NK-92 (cell line): ENCODE measurements around the gene MOB1A.
"Not testable (repeated sequence)": the region's sequence is repeated elsewhere in the genome, so short reads cannot be mapped to it uniquely, and the experiment has no call there.

Experiments
- DNase-seq: peaks from one replicate; lab custom pipeline; 2025; ENCODE audit not compliant: unreplicated experiment; lab: John Stamatoyannopoulos, UW

The MOB1A gene

DNA sequence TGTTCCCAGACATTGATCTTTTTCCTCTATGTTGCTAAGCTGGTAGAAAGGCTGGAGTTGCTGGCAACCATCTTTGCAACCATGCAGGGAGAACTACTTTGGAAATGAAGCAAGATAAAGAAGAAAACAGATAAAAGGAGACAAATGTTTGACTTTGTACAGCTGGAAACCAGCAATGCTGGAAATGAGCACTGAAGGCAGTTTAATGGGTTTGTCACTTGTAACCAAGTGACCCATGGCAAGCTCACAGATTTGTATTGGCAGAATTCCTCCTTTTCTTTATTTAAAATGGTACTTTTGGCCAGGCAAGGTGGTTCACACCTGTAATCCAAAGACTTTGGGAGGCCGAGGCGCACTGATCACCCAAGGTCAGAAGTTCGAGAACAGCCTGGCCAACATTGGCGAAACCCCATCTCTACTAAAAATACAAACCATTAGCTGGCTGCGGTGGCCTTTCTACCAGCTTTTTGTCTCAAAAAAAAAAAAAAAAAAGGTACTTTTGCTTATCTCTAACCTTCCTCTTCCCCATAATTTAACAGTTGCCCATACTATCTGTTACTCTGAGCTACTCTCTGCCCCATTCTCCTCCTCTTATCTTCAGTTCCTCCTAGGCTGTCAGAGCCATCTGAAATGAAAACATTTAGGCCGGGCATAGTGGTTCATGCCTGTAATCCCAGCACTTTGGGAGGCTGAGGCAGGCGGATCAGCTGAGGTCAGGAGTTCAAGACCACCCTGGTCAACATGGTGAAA lies 28.9 kb downstream of the MOB1A start:
- no peak for DNase-seq

DNA sequence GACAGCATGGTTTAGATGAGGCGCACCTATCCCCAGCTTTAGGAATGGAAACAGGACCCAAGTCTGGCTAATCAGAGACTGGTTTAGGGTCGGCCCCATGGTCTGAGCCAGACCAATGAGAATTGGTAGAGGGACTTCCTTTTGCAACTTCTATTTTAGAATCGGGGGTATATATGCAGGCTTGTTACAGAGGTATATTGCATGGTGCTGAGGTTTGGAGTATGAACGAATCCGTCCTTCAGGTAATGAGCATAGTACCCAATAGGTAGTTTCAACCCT lies 29.5 kb downstream of the MOB1A start:
- DNase-seq = no peak

GRCh38 chr2:74148457-74149246 lies 30.0 kb downstream of the MOB1A start:
- DNase-seq = no peak

GRCh38 chr2:74147727-74148456 lies 30.8 kb downstream of the MOB1A start, which contains the start of gene BOLA3:
Gene BOLA3 (minus strand): TSS chr2:74147912. CDS start chr2:74147874, 38 bp downstream.
- DNase-seq = no peak

GRCh38 chr2:74146929-74147726 lies 31.6 kb downstream of the MOB1A start:
- DNase-seq = no peak

DNA sequence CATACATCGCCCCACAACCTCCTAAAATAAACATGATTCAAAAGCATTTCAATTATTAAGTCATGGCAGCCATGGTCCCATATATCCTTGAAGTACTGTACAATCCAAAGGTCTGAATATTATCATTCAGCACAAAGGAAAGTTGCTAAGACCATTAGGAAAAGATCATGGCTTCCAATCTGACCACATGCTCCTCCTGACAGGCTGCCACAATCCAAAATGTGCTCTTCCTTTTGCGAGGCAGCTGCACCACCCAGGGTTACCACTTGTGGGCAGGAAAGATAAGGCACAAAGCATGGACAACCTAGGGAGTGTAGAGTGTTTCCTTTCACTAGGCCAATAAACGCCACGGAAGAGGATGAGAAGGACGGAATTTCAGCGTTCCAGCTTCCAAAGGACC lies 36.3 kb downstream of the MOB1A start:
- no peak for DNase-seq

DNA sequence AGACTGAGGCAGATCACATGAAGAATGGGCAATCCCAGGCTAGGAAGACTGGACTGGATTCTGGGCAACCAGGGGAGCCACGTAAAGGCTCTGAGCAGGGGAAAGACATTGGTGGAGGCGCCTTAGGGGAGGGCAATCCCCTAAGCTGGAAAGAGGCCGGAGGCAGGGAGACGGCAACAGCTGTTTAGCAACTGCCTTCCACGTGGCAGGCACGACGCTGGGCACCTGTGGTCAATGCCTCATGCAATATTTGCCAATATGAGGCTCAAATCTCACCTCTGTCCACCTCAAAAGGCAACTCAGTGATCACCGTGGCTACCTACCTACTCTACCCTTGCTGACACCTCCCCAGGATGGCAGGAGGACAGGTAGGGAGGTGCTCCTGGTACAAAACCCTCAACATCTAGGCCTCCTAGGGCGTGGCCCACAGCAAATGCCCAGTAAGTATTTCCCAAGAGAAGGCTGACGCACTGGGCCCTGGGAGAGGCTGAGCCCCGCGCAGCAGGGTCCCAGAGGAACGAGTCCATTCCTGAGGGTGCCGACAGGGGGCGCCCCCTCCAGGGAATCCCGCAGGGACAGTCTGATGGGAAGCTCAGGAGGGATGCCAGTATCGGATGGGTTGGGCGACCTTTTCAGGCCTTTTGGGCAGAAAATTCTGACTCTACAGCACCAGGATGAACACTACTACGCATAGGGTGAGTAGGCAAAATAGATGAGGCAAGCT lies 39.9 kb downstream of the MOB1A start:
- DNase-seq = no peak

DNA sequence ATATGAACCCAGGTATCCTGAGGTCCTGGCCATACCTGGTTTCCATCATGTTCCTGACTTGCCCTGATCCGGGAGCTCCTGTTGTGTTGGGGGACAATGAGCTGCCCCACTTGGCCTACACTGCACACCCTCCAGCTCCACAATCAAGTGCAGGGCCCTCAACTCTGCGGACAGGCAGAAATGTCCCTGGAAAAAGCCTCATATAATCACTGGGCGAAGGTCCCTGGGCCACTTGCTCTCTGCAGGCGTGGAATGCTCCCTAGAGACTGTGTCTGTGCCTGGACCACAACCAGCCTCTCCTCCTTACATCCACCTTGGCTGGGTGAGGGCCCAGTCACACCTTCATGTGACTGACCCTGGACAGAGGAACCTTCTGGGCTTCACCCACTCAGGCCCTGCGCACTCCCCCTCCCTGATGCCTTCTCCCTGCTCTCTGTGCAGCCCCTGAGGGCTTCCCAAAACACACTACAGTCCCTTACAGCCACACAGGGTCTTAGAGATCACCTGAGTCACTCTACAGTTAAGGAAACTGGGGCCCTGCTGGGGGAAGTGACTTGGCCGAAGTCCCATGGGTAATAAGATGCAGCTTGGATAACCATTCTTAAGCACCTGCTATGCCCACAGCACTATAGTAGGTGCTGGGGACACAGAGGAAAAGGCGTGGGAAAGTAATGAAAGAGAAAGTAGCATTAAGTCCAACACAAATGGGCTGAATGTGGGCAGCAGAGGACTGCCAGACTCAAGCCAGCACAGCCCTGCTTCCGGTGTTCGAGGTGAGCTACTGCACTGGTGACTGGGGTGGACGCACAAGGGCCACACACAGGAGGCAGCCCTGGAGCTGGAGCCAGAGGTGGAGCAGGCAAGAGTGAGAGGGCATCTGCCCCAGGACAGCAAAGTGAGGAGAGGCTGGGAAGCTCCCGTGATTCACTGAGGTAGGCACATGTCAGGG lies 40.8 kb downstream of the MOB1A start:
- DNase-seq = no peak

- no peak for DNase-seq
Observed at GRCh38 chr2:74131901-74132300, 46.8 kb downstream of the MOB1A start.

DNA sequence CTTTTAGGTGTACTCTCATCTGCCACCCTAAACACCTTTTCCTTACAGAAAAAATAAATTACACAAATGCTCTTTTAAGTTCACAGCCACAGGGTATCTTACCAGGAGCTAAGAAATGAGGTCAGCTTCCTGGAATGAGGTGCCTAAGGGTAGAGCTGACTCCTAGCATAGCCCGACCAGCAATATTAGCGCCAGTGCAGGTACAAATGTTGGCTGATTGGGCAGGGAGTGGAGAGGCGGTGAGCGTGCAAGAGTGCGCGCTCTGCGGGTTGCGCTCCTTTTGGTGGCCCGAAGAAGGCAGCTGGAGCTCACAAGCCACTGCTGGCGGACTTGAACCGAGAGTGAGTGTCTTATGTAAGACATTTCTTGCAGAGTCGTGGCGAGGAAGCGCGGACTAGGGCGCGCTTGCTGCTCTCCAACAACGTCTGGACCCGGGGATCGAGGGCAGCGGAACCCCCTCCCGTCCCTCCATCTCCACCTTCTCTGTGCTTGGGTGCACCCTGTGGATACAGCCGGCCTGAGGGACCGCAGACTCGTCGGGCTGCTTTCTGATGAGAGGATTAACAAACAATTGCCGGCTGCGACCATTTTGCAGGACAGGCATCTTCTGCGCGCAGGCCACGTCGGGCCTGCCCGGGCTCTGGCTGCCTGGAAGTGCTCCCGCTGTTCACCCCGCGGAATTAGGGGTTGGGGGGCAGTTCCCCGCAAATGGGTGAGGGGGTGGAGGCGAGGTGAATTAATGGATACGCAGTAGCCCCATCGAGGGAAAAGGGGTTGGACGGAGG lies 48.3 kb downstream of the MOB1A start:
- DNase-seq = no peak

DNA sequence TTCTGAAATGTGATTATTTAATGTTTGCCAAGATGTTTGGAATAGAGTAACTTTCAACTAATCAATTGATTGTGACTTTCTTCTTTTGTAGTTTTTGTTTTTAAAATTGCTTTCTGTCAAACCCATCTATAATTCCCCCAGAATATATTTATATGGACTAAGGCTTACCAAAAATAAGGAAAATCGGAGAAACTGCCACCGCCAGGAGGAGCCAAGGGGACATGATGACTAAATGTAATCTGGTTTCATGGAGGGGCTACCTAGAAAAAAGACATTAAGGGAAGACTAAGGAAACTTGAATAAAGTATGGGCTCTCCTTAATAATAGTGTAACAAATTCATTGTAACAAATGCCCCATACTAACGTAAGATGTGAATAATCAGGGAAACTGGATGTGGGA lies 50.5 kb downstream of the MOB1A start:
- no peak for DNase-seq

- DNase-seq = not testable (repeated sequence)
Observed at GRCh38 chr2:74123955-74124354, 54.7 kb downstream of the MOB1A start.

DNA sequence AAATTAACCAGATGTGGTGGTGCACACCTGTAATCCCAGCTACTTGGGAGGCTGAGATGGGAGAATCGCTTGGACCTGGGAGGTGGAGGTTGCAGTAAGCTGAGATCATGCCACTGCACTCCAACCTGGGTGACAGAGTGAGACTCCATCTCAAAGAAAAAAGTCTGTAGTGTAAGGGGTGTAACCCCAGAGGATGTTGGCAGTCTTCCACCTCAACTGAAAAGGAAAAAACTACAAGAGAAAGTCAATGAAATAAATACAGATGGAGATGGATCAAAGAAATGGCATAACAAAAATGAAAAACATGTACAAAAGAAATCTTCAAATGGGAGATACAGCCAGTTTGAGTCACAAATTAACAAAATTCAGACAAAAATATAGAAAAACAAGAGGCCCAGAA lies 56.8 kb downstream of the MOB1A start:
- not testable (repeated sequence) for DNase-seq

GRCh38 chr2:74119912-74120825 lies 58.5 kb downstream of the MOB1A start:
- DNase-seq = no peak

DNA sequence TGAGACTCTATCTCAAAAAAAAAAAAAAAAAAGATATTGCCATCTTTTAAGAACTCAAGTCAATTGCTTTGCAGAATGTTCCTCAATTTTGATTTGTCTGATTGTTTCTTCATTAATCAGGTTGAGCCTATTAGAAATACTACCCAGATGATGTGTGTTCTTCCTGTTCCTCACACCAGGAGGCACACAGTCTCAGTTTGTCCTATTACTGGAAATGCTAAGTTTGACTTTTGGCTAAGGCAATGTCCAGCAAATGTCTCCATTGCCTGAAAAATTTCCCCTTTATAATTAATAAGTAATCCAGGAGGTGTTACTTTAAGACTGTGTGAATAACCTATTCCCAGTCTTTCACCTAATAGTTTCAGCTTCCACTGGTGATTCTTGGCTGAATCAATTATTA lies 59.3 kb downstream of the MOB1A start:
- DNase-seq = no peak

GRCh38 chr2:74111380-74111779 lies 67.3 kb downstream of the MOB1A start:
- DNase-seq = no peak

DNA sequence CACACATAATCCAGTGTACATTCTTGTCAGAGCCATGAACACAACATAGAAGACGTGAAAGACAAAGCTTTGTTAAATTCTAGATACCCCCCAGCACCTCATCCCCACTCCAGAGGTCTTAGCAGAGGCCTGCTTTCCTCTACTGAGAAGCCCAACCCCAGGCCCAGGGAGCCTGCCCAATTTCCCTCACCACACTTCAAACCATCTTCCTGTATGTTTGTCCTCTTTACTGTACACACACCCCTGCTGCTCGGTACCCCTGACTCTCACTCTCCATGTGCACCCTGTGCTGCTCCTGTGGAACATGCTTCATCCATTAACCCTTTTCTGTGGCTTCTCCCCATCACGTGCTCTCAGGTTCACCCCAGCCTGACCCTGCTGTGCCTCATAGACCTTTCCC lies 68.1 kb downstream of the MOB1A start:
- no peak for DNase-seq

- no peak for DNase-seq
Observed at GRCh38 chr2:74109551-74109950, 69.1 kb downstream of the MOB1A start.
